HepG2 (cell line): ENCODE results near the gene KLHL8.

Experiments
- CBX1 ChIP-seq: IDR thresholded peaks from one replicate; pipeline ENCODE4 v1.6.1; 2016; ENCODE audit warnings: antibody characterized with exemption, low read depth
- ETV5 ChIP-seq: IDR thresholded peaks from 2 replicates; pipeline ENCODE4 v1.6.1; 2018; ENCODE audit warnings: missing biosample characterization, missing genetic modification reagents, inconsistent platforms, borderline replicate concordance
- RAD21 ChIP-seq: fragments of 450-650 bp; formaldehyde crosslinking; IDR thresholded peaks from 2 replicates; pipeline ENCODE4 v1.5.0; 2020; ENCODE audit warnings: mild to moderate bottlenecking
- SIX1 ChIP-seq: sonication (generic); formaldehyde crosslinking; IDR thresholded peaks from 2 replicates; pipeline ENCODE4 v1.4.0; 2020; ENCODE audit warnings: missing genetic modification reagents, borderline replicate concordance
- SMC3 ChIP-seq: IDR thresholded peaks from 2 replicates; pipeline ENCODE4 v1.6.1; 2011; ENCODE audit warnings: low read length, improper control_type of control experiment
- TBX2 ChIP-seq: sonication (generic); formaldehyde crosslinking; IDR thresholded peaks from 2 replicates; pipeline ENCODE4 v1.5.0; 2020; ENCODE audit warnings: missing genetic modification reagents, mild to moderate bottlenecking, borderline replicate concordance
- ZFAT ChIP-seq: sonication (generic); formaldehyde crosslinking; conservative IDR thresholded peaks from 2 replicates; pipeline ENCODE4 v1.8.1; 2023; ENCODE audit warnings: missing genetic modification reagents, inconsistent platforms
- TF ChIP-seq, protein P1 (sequence below): sonication (generic); formaldehyde crosslinking; IDR thresholded peaks from 2 replicates; pipeline ENCODE4 v1.4.0; 2020; ENCODE audit warnings: missing genetic modification reagents

DNA sequence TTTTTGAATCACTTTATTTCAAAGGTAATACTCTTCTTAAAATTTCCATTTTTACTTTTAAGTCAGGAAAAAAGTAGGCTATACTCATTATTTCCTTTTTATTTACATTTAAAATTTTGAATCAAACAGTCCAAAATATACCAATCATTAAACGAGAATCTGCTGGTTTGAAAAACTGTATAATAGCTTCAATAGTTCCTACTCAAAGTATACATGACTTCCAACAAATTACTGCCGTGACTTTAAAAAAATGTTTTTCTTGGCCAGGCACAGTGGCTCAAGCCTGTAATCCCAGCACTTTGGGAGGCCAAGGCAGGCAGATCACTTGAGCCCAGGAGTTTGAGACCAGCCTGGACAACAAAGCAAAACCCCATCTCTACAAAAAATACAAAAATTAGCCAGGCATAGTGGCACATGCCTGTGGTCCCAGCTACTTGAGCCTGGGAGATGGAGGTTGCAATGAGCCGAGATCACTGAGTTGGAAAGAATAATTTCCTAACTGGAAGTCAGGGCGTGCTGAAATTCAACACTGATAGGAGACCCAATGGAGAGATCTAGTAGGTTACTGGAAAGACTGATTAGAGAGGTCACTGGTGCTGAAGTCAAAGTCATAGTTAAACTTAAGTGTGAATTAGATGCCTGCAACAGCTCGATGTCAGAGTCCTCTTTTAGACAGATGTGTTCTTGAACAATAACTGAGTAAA is 9.0 kb downstream of the KLHL8 start:
- TF ChIP-seq, protein P1, sequence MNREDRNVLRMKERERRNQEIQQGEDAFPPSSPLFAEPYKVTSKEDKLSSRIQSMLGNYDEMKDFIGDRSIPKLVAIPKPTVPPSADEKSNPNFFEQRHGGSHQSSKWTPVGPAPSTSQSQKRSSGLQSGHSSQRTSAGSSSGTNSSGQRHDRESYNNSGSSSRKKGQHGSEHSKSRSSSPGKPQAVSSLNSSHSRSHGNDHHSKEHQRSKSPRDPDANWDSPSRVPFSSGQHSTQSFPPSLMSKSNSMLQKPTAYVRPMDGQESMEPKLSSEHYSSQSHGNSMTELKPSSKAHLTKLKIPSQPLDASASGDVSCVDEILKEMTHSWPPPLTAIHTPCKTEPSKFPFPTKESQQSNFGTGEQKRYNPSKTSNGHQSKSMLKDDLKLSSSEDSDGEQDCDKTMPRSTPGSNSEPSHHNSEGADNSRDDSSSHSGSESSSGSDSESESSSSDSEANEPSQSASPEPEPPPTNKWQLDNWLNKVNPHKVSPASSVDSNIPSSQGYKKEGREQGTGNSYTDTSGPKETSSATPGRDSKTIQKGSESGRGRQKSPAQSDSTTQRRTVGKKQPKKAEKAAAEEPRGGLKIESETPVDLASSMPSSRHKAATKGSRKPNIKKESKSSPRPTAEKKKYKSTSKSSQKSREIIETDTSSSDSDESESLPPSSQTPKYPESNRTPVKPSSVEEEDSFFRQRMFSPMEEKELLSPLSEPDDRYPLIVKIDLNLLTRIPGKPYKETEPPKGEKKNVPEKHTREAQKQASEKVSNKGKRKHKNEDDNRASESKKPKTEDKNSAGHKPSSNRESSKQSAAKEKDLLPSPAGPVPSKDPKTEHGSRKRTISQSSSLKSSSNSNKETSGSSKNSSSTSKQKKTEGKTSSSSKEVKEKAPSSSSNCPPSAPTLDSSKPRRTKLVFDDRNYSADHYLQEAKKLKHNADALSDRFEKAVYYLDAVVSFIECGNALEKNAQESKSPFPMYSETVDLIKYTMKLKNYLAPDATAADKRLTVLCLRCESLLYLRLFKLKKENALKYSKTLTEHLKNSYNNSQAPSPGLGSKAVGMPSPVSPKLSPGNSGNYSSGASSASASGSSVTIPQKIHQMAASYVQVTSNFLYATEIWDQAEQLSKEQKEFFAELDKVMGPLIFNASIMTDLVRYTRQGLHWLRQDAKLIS, result no peak
- TF ChIP-seq SMC3 (no peak), ZFAT (CRISPR knock-in tag) (no peak), TBX2 (CRISPR knock-in tag) (no peak), ETV5 (CRISPR knock-in tag) (no peak), RAD21 (CRISPR knock-in tag) (no peak), CBX1 (no peak), SIX1 (CRISPR knock-in tag) (no peak)
